HG02852 (cell line): ENCODE results near the gene LGMN.
"Not testable (repeated sequence)": the region's sequence is repeated elsewhere in the genome, so short reads cannot be mapped to it uniquely, and the experiment has no call there.

ENCODE experiments used
- ATAC-seq: cut with Tn5 transposase; IDR thresholded peaks from one replicate; pipeline ENCODE4 v1.9.1; 2021; ENCODE audit warnings: mild to moderate bottlenecking, moderate library complexity; ENCODE audit not compliant: unreplicated experiment

LGMN gene

DNA sequence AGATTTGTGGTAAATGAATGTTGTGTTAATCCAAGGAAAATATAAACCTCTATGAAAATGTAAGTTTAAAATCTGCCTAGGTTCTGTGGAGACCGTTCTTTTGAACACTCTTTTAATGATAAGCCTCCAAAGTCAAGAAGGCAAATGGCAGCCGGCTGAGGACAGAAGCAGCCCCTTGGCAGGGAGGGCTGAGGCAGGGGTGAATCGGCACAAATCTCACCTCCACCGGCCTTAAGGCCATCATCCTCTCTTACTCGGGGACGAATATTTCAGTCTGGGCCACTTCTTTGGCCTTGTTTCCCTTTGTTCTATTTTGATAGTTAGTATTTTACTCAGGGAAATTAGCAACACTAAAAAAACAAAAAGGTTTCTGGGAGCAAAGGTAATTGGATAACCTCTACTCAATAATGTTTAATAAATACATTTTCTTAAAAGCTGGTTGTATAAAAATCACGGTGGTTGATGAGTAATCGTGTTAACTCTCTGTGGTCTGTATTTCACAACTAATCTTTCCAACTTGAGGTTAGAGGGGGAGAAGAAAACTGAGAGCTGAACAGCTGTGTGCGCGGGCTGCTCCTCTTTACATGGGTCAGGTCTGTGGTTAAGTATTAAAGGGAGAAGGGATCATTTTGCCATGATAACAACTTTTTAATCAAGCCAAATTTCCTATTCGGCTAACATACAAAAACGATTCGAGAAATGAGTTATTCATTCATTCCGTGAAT, 18.6 kb downstream of the LGMN start:
- peak; percentile 77 for ATAC-seq

DNA sequence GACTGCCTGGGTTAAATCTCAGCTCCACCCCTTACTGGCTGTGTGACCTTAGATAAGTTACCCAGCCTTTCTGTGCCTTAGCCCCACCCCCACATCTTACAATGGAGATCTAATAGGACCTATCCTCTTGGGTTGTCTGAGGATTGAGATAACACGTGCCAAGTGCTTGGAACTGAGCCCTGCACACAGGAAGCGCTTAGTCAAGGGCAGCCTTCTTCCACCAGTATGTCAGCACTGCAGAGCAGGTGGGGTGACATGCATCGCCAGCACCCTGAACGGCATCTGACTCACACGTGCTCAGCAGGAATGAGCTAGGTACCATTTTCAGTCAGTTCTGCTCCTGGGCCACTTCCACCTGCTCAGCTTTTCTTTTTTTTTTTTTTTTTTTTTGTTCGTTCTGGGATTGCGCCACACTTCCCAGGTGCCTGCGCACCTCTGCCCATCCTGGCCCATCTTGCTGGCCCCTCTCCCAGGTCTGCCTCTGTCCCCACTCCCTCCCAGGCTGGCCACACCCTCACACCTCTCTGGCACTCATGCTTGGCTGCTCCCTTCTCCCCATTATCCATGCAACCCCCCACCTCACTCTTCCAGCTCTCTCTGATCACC, 19.6 kb downstream of the LGMN start:
- ATAC-seq, result peak; percentile 75

DNA sequence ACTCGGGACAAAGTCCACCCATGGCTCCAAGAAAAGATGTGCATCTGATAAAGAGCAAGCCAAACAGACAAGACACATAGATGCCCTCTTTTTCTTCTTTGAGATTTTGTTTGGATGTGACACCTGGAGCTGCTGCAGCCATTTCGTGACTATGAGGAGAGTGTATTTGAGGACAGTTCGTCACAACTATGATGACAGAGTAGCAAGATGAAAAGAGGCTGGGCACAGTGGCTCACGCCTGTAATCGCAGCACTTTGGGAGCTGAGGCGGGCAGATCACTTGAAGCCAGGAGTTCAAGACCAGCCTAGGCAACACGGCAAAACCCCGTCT, 21.5 kb downstream of the LGMN start:
- no peak for ATAC-seq

DNA sequence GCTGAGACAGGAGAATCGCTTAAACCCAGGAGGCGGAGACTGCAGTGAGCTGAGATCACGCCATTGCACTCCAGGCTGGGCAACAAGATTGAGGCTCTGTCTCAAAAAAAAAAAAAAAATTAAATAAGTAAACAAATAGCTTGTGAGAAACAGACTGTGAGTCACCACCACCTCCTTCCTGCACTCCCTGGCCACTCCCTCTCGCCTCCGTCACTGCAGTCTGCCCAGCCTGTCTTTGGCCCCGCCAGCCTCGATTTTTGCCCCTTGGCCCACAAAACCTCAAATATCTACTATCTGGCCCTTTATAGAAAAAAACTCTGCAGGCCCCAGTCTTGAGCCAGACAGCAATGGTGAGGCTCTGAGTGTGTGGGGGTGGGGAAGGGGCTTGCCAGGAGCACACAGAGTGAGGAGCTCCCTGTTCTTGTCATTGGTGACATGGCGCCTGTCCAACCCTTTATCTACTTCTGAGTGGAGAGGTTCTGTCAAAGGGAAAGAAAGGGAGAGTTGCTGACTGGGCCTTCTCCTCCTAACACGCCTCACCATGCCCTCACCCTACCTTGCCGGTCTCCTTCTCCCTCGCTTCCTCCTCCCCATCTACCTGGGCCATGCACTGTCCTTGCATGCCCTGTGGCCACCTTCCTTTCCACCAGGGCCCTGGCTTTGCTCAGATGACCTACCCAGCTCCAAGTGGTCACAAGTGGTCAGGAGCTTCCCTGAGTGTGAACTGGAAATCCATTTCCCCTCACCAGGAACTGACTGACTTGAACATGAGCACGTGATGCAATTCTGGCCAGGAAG, 22.1 kb downstream of the LGMN start:
- ATAC-seq, result no peak

DNA sequence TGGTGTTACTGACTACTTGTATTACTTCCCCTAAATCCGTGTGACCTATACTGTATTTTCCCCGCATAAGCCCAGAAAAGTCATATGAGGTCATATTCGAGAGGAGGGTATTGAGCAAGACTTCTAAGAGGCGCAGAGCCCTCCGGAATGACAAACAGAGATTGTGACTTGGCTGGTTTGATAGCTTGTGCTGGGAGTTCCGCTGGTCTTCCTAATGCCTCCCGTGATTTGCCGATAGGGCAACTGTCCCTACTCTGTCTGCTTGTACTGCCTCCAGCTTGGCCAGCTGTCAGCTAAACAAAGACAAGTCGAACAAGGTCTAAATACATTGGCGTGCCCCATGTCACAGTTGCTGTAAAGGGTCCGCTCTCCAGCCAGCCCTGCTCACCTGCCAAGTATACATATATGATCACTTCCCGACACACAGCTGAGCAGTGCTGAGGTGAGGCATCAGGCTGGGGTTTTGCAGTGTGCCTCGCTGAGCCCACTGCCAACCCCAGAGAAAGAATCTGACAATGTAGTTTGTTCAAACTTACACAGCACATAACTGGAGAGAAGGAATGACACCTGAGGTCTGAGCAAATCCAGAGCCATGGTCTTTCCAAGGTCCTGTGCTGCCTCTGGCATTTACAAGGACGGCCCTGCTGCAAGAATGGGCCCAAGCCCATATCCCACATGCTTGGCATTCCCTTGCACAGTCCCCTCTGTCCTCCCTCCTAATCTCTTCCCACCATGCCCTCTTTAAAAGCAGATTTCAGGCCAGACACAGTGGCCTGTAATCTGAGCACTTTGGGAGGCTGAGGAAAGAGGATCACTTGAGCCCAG, 23.7 kb downstream of the LGMN start:
- no peak for ATAC-seq

DNA sequence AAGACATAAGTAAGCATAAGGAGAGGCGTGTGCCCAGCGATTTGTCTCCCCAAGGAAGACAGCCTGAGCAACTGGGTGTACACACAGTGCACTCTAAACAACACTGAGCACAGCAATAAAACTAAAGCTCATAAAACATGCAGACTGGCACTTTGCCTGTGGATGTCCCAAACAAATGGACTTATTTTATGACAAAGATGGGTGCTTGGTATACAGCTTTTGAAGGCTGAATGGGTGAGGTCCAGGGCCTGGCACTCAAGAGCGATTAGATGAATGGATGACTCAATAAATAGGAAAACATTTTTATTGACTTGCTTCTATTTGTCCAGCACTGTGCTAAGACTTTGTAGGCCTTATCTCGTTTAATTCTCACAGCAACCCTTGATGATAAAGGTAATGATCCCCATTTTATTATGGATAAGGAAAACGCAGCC, 28.5 kb downstream of the LGMN start:
- ATAC-seq, result no peak

DNA sequence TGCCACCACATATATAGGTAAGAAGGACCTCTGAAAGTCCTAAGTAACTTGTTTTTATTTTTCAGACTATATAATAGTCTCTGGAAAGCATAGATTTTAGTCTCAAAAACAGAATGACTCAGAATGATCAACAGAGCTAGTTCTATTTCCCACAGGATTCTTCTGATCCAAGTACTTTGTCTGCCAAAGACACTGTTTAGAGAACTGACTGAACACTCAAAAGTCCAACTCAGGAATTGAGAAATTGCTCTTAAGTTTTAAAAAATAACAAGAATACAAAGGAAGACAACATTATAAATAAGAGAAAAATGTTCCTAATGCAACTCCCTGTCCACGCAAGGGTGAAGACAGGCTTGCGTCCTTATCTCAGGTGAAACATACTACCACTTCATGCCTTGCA, 29.0 kb downstream of the LGMN start:
- ATAC-seq, result no peak

DNA sequence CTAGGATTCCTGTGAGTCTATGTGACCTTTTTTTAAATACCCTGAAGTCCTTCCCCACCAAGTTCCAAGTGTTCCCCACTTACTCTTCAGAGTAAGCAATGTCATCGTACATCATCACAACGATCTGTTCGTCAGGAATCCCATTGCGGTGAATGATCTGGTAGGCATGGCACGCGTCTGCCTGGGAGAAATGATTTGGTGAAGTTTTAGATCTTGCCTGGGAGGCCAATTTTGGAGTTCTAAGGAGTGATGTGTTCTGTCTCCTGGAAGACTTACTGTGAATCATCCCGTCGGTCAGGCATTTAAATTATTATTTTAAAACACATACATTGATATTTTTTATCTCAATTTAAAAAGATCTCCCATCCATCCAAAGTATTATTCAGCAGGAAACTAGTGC, 29.8 kb downstream of the LGMN start:
- no peak for ATAC-seq

DNA sequence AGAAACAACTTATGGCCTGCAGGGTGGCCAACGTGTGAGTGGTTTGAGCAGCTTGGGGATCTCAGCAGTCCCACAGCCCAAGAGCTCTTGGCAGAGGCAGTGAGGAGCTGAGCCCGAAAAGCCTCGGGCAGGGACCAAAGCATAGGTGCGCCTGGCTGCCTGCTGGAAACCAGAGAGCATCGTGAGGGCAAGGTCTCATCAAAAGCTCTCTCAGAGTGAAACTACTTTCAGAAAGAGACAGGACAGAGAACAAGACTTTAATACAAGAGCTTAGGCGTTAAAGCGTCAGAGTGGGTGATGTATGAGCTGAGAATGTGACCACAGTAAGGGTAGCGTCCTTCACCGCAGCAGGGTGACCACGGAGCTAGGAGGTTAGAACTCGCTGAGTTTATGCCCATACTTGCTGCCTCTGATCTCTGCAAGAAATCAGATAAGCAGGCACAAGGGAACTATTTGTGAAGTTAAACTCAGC, 30.8 kb downstream of the LGMN start:
- no peak for ATAC-seq

DNA sequence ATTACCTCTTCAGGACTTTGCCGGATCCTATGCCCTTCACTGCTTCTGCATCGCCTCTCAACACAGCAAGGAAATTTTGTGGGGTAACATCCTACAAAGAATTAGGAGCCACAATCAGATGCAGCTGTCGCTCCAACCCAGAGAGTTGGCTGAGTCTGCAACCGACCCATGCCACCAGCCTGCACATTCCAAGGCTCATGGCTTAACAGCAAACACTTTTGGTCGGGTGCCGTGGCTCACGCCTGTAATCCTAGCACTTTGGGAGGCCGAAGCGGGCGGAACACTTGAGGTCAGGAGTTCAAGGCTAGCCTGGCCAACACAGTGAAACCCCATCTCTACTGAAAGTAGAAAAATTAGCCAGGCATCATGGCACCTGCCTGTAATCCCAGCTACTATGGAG, 32.3 kb downstream of the LGMN start:
- ATAC-seq, result no peak

DNA sequence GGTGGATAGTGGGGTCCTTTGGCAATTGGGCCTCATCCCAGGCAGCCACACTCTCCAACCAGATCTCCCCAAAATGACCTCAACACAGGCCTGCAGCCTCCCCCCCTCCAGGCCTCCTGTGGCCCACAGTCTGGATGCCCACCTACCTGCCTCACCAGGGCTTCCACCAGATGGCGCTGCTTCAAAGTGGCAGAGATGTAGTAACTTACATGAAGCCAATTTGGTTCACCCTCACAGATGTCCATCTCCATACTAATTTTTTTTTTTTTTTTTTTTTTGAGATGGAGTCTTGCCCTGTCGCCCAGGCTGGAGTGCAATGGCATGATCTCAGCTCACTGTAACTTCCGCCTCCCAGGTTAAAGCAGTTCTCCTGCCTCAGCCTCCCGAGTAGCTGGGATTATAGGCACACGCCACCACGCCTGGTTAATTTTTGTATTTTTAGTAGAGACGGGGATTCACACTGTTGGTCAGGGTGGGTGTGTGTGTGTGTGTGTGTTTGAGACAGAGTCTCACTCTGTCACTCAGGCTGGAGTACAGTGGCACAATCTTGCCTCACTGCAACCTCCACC, 33.6 kb downstream of the LGMN start:
- not testable (repeated sequence) for ATAC-seq

DNA sequence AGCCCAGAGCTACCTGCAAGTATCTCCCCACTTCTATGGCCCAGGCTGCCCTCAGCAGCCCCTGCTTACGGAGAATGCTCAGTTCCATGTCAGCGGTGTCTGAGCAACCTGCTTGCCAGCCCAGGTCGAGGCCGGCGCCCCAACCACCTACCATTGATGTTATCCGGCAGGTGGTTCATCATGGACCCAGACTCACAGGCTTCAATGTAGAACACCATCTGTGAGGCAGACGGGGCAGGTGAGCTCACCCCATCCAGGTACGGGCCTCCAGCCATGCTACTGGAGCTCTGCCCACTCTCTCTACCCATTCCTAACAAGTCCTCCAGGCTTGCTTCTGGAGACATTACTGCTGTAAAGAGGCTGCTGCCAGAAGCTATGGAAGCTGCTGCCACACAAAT, 35.8 kb downstream of the LGMN start:
- no peak for ATAC-seq

DNA sequence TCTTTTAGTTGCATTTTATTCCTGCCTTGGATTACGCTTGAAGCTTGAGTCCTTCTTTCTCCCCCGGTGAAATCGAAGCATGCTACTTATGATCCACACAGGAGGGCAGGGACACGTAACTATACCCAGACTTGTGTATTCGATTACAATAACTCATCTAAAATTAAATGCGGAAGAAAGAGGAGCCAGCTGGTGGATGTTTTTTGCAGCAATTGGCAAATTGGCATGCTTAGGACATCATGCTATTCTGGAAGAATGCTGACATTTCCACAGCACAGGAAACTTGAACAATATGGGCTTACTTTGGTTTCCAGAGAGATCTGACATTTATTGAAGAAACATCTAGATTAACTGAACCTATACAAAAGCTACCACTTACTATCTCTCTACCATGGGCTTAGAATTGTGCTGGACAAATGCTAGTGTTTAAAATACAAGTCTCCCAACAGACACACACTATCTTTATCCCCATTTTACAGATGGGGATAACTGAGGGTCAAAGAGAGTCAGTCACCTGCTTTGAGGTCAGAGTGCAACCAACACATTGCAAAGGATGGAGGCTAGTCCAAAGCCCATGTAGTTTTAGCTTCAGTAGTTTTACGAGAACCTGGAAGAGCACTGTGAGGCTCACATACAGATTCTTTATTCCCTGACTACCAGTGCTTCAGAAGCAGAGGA, 36.3 kb downstream of the LGMN start:
- no peak for ATAC-seq

DNA sequence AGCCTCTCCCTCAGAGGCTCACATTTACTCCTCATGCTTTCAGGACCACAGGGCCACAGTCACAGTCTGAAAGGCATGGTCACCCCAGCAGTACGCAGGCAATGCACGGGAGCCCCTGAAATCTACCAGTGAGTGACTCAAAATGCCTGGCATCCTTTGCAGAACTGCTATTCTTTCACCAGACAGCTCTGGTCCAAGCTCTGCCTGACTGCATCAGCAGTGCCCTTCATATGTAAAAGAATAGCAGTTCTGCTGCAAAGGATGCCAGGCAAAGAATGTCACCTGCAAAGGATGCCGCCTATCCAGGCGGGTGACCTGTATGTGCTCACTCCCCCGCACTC, 38.5 kb downstream of the LGMN start:
- no peak for ATAC-seq

DNA sequence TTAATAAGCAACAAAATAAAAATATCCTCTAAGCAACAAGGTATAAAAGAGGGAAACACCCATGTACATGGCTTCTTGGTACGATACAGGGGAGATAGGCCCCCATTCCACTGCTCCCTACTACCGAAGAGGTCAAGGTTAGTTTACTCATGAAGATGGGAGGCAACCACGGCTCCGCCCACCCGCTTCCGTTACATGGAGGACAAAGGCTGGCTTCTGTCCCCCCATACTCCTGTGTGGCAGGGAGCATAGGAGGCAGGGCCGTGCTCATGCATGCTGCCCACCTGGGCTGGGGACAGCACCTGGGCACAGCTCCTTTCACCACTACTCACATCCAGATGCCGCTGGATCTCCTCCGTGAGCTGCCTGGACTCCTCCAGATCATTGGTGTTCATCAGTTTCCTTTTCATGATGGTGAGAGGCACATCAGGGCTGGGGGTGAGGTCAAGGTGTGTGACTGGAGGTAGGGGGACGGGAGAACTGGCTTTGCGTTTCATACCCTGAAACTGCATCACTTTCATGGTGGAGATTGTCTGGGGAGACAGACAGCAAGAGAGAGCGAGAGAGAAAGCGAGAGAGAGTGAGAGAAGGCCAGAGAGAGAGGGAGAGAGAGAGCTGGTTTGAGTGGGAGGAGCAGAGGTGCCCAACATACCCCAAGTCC, 39.0 kb downstream of the LGMN start:
- no peak for ATAC-seq

DNA sequence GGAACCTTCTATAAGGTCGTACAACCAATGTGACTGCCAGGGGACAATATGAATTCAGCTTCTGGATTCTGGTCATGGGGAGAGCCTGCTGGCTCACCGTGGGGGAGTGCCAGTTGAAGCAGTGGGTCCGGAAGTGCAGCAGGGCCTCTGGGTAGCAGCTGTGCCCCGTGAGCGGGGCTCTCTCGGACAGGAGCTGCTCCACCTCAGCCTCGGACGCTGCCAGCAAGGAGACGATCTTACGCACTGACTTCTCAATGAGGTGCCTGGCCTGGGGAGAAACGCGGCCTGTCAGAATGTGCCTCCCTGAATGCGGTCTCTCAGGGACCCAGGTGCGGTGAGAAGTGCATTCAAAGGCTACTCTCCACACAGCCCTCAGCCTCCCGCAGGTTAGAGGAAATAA, 42.0 kb downstream of the LGMN start:
- ATAC-seq, result no peak

DNA sequence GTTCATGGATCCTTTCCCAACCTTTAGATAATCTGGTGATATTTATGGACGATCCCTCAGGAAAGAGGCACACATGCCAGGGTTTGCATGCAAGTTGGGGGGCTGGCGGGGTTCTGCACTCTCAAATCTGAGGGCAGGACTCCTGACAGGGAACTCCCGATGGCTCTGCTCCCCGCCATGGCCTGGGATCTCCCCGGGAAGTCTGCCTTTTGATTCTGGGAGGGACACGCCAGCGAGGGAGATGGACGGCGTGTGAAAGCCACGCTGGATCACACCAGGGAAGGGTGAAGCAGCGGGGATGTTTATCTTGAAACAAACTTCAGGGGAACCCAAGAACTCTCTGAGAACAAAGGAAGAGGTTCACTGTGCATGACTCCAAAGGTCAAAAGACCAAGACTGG, 43.6 kb downstream of the LGMN start:
- no peak for ATAC-seq

DNA sequence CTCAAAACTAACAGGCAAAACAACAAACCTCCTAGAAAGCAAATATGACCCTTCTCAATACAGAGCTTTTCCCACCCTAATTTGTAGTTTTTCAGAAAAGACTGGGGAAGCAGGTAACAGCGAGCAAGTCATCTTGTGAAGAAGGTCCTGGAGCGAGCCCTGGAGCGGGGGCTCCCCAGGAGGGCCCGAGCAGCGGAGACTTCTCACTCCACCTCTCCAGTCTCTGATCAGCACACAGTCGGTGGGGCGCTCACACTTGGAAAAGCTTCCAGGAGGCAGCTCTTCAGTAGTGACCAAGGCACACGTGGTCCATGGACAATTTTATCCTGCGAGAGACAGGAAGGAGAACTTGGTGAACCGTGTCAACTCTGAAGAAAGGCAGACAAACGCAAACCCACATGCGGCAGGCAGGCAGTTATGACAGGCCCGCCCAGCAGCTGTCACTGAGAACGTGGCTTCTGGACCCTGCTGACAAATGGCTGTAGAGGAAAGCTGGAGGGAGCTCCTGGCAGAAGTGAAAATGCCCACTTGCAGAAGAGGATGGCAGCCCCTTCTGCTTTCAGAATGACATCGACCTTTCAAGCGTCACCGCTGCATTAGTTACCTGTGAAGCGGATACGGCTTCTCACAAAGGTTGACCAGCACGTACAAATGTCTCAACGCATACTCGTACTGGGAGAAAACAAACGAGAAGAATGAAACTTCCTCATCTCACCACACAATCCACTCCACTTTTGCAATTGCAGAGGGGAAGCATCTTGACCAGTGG, 44.2 kb downstream of the LGMN start:
- peak; percentile 93 for ATAC-seq

DNA sequence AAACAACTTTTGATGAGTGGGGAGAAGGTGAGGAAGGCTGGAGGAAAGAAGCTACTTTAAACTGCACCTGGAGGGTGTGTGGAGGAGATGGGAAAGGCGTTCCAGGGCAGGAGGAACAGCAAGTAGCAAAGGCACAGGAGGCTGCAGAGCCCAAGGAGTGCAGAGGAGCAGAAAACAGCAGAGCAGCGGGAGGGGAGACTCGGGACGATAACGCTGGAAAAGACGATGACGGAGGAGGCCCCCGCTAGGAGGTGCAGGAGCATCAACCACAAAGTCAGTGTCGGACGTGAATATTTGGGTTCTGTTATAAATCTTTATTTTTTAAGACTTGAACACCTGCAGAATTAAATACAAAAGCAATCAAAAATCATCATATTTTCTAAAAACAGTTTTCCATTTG, 44.9 kb downstream of the LGMN start:
- no peak for ATAC-seq
